Astrocyte of the hippocampus (primary cell): ENCODE measurements around the gene ZC3H4.
A peak's percentile ranks its signal among the peaks of the same experiment; 100 is the strongest.
"Not testable (repeated sequence)": the region's sequence is repeated elsewhere in the genome, so short reads cannot be mapped to it uniquely, and the experiment has no call there.

Source experiments
- DNase-seq: peaks from one replicate; pipeline ENCODE4 v3.0.0; 2011; ENCODE audit warnings: low read depth, low spot score

The ZC3H4 gene

DNA sequence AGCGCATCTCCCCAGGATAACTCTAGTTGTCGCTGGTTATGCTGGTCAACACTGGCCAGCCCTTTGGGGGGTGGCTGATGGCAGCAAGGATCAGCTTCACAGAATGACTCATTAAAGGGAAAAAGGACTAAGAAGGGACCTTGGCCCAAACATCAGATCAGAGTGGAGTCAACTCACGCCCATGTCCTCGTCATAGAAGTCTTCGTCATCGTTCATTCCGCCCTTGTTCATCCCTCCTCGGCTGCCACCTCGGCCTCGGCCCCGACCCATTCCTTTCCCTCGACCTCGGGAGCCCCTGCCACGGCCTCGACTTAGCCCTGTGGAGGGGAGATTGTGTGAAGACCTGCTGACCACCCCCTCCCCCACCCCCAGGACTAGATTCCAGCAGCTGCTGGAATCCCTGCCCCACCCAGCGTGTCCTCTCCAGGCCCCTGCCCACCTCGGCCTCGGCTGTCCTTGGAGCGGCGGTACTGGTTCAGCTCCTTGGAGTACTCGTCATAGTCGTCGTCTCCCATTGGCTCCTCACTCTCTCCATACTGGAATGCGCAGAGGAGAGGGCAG, 28.6 kb downstream of the ZC3H4 start:
- no peak for DNase-seq

DNA sequence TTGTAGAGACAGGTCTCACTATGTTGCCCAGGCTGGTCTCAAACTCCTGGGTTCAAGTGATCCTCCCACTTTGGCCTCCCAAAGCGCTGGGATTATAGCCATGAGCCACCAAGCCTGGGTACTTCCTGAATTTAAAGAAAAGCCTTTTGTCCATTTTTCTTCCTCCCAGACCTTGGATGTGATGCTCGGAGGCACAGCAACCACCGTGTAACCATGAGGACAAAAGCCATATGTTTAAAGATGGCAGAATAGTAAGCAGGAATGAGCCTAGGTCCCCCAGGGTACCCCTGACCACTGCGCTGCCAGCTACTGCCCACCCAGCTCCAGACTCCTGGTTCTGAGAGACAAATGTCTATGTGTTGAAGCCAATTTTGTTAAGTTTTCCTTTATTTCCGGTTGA, 31.1 kb downstream of the ZC3H4 start:
- DNase-seq = no peak

DNA sequence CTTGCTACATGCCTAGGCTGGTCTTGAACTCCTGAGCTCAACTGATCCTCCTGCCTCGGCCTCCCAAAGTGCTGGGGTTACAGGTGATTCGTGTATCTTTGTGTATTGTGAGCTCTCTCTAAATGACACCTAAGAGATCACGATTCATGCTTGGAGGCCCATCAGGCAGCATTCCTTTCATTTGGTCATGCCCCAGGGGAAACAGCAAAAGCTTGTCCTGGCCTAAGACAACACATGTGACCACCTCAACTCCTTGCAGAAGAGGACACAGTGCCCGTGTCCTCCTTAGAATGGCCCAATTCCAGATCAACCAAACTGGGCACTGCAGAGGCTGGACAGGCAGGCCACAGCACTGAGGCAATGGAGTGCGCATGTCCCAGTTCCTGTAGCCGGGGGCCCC, 32.5 kb downstream of the ZC3H4 start:
- DNase-seq = no peak

DNA sequence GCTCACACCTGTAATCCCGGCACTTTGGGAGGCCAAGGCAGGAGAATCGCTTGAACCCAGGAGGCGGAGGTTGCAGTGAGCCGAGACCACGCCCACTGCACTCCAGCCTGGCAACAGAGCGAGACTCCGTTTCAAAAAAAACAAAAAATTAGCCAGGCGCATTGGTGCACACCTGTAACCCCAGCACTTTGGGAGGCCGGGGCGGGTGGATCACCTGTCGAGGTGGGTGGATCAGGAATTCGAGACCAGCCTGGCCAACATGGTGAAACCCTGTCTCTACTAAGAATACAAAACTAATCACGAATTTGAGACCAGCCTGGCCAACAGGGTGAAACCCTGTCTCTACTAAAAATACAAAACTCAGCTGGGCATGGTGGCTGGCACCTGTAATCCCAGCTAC, 35.2 kb downstream of the ZC3H4 start:
- not testable (repeated sequence) for DNase-seq

DNA sequence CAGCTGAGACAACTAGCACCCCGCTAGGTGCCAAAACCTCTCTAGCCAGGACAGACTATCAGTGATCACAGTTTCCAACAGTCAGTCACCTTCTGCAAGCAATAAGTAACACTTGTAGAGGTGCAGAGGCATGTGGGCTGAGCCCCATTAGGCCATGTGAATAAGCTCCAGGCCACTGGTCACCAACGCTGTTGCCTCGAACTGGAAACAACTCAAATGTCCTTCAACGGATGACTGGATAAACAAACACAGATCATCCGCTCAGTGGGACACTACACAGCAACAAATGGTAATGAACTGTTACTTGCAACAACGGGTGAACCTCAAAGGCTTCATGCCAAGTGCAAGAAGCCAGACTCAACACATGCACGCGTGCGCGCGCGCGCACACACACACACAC, 37.6 kb downstream of the ZC3H4 start:
- peak; percentile 34 for DNase-seq

DNA sequence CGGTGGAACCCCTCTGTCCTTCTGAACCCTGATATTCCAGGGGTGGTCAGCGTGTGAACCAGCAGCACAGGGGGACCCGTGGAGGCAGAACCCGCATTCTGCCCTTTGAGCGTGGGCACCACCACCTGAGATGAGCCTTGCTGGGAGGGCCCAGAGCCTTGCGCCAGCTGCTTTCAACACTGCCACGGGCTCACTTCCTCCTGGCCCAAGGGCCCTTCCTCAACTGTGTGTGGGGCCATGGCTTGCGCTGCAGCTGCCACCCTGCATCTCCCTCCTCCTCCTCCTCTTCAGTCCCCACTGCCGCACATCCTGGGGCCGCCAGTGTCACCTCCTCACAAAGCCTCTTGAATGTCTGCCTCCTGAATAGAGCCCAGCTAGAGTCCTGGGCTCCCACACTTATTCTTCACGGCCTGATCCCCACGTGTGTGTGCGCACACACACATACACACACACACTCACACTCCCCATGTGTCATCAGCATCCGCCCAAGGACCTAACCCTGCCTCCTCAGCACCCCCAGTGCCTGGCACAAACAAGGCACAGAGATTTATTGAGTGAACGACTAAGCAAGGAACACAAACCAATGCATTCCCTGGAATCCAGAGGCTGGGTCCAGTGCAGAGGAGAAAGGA, 38.3 kb downstream of the ZC3H4 start:
- no peak for DNase-seq

DNA sequence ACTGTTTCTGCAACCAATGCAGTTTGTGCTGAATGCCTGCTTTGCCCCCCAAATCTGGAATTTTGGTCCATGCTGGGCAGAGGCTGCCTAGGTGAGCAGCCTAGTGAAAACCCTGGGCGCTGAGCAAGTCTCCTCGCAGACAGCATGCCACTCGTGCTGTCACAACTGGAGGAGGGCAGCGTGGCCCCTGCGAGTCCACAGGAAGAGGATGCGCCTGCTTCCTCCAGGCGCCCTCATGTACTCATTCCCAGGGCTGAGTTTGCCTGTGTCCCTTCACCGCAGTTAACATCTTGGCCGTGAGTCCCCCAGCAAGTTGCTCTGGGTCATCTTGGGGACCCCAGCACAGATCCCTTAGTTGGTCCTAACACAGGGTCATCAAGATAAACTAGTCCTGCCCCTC, 39.0 kb downstream of the ZC3H4 start:
- DNase-seq = no peak

DNA sequence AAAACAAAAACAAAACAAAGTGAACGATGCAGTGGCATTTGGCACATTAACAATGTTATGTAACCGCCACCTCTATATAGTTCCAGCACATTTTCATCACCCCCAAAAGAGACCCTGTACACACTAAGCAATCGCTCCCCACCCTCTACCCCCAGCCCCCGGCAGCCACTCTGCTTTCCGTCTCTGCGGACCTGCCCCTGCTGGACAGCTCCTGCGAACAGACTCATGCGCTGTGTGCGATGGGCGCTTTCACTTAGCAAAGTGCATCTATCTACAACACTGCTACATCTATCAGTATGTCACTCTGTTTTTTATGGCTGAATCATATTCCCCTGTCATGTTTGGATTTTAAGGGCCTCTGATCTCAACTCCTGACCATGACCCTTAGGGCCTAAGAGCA, 40.0 kb downstream of the ZC3H4 start:
- DNase-seq = no peak

DNA sequence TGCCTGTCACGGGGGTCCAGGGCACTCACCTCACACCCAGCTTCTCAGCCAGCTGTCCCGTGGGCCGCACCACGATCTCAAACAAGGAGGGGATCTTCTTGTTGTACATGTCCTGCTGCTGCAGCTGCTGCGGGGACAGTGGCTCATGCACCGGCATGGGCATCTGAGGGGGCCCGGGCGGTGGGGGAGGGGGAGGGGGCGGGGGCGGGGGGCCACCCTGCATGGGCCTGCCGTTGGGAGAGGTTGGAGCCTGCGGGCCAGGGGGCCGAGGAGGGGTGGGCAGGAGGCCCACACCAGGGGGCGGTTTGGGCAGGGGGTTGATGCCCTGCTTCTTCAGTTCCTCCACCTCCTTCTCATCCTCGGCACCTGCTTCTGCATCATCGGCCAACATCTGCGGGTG, 41.3 kb downstream of the ZC3H4 start:
- DNase-seq = no peak

DNA sequence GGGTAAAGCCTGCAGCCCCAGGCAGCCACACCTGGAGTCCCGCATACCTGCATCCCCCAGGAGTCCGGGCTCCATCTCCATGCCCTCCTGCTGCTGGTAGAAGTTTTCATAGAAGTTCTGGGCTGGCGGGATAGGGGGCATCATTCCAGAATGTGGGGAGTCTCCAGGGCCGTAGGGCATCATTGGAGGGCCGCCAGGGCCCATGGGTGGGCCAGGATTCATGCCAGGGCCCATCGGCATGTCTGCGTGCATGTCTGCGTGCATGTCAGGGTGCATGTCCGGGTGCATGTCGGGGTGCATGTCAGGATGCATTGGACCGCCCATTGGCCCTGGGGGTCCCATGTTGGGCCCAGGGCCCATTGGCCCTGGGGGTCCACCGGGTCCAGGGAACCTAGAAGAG, 41.8 kb downstream of the ZC3H4 start:
- DNase-seq = no peak

DNA sequence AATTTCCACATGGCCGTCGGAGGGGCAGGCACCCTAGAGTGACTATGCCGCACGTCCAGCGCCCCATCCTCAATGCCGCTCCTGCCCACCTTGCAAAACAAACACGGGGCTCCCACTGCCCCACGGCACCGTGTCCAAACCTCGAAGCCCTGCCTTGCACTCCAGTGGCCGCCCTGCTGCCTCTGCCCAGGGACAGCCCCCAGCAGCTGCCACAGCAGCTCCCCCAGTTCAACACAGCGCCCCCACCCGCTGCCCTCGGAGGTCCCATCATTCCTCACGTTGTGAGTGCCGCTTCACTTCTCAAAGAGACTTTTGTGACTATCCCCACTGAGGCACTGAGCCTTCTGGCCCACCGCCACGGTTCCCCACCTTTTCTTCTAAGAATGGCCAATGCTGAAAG, 42.8 kb downstream of the ZC3H4 start:
- no peak for DNase-seq

DNA sequence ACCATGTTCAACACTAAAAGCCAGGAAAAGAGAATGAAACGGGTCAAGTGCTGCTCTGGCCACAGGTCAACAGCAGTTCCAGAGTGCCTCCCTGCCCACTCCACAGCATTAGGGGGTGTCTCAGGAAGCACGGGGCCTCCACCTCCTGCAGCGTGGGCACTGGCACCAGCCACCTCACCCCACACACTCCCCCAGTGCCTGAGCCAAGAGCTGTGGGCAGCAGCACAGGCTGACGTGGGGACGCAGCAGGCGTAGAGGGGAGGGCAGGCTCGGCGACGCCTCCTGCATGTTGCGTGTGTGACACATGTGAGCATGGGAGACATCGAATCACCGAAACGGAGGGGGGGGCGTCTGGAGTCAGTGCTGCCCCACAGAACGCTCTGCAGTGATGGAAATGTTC, 43.8 kb downstream of the ZC3H4 start:
- DNase-seq = no peak

DNA sequence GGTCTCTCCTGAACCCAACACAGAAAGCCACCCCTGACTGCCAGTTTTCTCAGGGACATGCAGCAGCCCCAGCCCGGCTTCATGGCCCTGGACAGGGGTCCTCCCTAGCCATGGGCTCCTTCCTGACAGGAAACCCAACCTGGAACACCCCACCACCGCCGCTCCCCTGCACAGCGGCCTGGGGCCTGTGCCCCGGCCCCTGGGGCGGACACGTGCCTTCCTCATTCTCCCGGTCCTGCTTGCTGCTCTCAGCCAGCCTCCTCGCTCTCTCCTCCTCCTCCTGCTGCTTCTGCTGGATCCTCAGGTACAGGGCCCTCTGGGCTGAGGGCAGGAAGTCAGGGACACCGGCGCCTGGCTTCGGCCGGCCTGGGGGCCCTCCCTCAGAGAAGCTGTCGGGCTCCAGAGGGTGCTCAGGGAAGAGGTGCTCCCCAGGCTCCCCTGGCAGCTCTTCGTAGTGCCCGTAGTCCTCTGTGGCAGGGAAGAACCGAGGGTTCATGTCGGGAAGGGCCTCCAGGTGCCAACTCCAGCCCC, 44.6 kb downstream of the ZC3H4 start:
- no peak for DNase-seq

DNA sequence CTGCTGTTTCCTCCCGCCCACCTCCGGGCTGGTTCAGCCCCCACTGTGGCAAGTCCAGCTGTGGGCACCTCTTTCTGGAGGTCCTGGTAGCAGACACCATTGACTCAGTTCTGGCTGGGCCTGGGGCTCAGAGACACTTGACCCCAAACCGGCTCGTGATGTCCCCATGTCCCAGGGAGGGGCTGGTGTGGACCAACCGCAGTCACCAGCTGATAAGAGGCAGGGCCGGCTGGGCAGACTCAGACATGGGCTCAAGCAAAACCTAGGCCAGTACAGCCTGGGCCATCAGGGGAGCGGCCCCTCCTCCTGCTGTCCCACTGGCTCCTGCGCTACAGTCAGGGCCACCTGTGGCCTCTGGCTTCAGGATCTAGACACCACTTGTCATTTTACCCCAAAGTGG, 45.3 kb downstream of the ZC3H4 start:
- DNase-seq = no peak

DNA sequence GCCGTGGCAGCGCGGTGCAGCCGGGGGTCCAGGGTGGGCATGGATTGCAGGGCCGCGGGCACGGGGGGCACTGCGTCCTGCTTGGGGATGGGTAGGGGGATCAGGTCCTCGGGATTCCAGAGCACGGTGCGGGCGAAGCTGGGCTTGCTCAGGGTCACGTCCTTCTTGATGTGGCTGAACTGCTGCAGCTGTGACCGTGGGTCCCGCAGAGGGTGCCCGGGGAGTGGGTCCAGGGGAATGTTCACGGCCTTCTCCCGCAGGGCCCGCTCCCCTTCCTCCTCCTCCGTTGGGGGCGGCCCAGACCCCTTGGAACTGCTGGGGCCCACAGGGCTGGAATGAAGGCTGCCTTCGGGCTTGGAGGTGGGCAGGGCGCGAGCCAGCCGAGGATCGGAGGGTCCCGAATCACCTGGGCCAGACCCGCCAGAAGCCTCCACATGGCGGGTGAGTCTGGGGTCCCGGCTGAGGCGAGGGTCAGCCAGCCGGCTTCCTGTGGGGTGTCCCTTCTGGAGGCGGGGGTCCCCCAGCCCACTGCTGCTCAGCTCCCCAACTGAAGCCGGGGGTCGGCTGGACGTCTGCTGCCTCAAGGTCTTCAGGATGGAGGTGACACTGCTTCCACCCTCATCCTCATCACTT, 46.2 kb downstream of the ZC3H4 start:
- no peak for DNase-seq

DNA sequence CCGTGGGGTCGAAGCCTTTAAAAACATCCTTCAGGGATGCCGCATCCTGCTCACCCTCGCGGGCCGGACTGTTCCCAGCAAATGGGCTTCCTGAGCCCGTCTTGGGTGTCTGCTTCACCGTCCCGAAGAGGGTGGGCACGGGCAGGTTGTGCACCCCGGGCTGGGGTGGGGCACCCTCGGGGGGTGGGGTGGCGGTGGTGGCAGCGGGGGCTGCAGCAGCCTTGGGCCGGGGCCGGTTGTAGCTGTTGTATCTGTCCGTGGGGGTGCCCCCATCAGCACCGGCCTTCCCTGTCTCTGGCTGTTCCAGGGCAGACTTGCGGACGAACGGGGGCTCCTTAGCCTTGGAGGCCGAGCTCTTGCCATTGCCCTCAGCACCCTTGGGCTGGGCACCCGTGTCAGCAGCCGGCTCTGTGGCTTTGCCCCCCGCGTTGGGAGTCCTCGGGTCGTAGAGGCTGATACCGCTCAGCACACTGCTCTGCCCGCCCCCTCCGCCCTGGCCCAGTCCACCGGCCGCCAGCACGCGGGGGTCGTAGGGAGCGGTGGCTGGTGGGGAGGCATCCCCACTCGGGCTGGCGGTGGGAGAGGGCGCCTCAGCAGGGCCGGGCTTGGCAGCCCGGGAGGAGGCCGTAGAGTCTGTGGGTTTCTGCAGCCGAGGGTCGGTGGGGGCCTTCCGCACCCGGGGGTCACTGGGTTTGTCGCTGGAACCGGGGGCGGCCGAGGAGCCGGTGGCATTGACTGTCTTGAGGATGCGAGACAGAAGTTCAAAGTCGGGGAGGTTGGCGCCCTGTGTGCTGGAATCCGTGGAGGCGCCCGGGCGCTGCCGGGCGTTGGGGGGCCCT, 47.0 kb downstream of the ZC3H4 start:
- no peak for DNase-seq

DNA sequence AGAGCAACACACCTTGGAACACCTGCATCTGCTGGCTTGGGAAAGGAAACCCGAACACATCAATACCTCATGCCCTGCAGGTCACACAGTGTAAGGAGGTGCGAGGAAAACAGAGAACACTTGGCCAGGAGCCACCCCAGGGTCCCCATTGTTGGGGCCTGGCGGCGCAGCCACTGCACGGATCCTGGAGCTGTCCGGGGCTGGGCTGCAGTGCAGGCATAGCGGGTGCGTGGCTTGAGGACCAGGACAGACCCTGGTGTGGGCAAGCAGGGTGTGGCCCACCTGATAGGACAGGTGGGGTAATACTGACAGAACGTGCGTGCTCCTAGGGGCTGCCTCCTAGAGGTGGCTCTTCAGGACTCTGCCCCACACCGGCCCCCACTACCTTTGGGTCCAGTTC, 48.3 kb downstream of the ZC3H4 start:
- DNase-seq = no peak

DNA sequence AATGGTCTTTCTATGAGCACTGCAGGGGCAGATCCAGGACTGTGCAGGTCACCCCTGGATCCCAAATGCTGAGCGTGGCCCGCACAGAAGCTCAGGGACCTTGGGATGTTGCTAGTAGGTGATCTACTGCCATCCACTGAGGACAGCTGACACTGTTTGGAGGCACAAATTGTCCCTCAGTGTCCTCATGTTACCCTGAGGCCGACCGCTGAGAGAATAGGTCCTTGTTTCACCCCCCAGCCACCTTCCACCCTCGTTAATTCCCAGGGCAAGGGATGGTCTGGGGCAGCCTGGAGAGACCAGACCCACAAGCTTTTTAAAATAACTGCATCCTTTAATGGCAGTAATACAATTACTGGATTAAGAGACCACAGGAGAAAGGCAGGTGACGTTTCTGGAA, 49.7 kb downstream of the ZC3H4 start:
- no peak for DNase-seq

DNA sequence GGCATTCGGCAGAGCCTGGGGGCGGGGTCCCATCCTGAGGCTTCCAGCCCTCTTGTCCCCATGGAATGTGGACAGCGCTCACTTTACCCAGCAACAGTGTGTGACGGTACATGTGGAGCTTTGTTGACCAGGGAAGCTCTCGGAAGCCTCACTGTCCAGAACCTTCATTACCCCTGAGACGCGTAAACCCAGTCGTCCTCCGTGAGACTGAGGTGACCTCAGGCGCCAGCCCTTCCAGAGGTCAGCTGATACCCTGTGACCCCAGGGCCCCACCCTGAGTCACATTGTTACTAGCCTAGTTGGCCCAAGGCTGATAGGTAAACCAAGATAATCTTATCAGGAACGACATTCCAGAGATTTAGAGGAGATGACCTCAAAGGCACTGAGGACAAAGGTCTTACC, 55.0 kb downstream of the ZC3H4 start:
- DNase-seq = no peak

DNA sequence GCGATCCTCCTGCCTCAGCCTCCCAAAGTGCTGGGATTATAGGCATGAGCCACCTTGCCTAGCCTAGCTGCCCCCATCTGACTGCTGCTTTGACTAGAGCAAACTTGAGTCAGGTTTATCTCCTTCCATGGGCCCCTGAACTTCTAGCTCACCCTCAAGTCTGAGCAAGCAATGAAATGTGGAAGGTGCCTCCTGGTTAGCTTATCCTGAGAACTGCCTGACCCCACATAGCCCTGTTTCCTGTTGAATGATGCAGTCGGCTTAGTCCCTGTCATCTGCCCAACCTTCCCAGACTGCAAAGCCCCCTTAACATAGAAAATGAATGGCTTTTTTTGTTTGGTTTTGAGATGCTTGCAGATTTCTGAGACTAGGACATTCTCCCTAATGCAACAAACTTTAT, 56.2 kb downstream of the ZC3H4 start:
- DNase-seq = no peak

DNA sequence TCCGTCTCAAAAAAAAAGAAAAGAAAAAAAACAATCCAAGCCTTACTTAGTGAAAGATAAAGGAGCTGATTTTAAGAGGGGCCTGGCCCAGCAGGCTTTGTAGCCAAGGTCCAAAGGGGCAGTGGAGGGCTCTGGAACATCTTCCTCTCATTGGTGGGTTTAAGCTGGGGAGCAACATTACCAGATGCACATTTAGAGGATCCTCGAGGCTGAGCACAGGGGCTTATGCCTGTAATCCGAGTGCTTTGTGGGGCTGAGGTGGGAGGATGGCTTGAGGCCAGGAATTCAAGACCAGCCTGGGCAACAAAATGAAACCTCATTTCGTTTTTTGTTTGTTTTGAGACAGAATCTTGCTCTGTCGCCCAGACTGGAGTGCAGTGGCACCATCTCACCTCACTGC, 57.2 kb downstream of the ZC3H4 start:
- DNase-seq = peak; percentile 41

DNA sequence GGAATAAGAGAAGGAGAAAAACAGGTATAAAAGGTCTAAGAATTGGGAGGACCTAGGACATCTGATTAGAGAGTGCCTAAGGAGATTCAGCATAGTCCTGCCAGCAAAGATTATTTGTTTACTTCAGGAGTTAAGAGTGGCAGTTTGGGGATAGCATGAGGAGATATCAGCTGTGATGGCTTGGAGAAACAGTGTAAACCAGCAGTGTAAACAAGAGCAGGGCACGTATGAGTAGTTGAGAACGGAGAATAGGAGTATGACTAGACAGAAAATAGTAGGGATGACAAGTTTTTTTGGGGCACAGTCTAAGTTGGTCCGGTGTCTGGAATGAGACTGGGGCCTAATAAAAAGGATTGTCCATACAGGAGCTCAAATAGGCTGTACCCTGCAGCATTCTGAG, 63.0 kb downstream of the ZC3H4 start:
- not testable (repeated sequence) for DNase-seq
